Stimulated activated naive CD8-positive, alpha-beta T cell treated with anti-CD3 and anti-CD28 coated beads, Interleukin-15, Interleukin-2, amounts not matched to agents 100 U/mL and 50 U/mL, for 24 hours (primary cell): Measurements from ENCODE around the gene TSHZ2.
A peak's percentile ranks its signal among the peaks of the same experiment; 100 is the strongest.
"Not testable (repeated sequence)": the region's sequence is repeated elsewhere in the genome, so short reads cannot be mapped to it uniquely, and the experiment has no call there.

Experiments used
- ATAC-seq: fragments of 150-1000 bp; cut with Tn5 transposase; one replicate; pipeline ENCODE4 v1.10.0; 2021
- DNase-seq: peaks from one replicate; pipeline ENCODE4 v3.0.0; 2021

TSHZ2 gene

DNA sequence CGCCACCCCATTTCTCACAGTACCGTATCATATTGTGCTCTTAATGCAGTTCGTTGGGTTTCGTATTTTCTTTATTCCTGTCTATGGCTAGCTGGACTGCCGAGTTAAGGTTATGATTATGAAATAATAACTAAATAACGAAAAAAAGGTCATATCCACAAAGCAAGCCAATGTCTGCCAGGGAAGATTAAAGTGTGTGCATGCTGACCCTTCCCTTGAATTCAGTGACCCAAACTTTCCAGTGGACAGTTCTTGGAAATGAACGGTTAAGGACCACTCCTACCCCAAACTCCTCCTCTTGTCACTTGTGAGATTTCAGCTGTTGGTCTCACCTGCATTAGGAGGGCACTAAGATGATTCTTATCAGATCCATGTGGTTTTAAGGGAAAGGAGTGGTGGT lies 449.9 kb downstream of the TSHZ2 start:
- DNase-seq (no peak), ATAC-seq (no peak)

DNA sequence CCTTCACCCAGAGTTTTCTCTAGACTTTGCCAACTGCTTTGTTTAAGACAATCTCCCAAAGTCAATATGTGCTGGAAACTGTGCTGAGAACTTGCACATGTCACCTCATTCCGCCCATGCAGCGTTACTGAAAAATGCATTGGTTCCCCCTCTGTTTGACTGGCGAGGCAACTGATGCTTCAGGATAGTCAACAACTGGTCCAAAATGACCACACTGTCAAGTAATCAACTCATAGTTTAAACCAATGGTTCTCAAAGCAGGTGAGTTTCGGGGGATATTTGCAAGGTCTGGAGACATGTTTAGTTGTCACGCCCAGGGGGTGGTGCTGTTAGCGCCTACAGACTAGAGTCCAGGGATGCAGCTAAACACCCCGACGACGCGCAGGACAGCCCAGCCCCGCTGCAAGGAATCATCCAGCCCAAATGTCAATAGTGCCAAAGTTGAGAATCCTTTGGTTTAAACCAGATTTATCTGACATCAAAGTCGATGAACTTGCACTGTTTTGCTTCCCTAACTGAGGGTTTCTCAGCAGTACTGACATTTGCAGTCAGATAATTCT lies 451.5 kb downstream of the TSHZ2 start:
- no peak for DNase-seq
- no peak for ATAC-seq

DNA sequence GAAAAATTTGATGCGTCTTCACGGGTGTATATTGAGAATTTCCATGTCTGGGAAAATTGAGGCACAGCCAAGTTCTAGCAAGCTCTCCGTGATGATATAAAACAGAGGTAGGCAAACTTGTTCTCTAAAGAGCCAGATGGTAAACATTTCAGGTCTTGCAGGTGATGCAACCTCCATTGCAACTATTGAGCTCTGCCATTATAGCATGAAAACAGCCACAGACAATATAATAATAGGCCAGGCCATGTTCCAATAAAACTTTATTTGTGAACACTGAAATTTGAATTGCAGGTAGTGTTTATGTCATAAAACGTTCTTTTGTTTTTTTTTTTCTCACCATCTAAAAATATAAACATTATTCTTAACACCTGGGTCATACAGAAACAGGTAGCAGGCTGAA lies 453.3 kb downstream of the TSHZ2 start:
- no peak for ATAC-seq

DNA sequence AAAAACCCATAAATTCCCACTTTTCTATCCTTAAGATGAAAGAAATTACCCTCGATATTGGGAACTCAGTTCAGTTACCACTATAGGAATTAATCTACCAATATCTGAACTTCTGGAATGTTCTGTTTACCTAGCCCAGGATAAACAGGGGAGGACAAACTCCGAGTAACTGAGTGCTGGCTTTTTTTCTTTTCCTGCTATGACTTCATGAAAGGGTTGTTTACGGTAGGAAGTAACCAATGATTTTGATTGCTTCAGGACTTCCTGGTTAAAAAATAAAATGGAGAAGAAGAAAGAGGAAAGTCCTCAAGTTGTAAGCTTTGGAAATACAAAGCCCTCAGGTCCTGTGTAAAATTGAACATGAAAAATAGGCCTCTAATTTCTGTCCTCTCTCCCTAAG lies 453.8 kb downstream of the TSHZ2 start:
- DNase-seq (no peak), ATAC-seq (no peak)

More for the DNA sequence above, 453.3 kb downstream of the TSHZ2 start:
- no peak for DNase-seq

DNA sequence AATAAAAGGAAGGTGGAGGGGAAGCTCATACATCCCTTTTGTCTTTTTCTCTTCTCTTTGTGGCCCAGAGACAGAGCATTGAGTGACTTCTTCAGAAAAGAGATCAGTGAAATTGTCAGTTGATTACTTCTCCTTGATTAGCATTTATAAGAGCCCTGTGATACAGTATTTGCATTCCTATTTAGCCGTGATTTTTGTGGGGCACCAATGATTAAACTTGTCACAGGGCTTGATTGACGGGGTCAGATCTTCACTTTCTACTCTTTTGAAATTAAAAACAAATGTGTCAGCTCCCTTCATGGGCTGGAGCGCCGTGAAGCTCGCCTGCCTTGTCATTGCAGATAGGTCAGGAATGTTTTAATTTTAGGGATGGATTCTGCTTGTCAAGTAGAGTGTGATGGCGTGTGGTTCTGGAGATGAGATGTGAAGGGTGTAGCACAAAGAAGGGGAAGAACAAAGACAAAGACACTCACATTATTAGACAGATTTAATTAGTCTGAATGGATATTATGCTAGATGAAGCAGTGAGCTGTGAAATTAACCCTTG lies 454.7 kb downstream of the TSHZ2 start:
- ATAC-seq (no peak), DNase-seq (no peak)

DNA sequence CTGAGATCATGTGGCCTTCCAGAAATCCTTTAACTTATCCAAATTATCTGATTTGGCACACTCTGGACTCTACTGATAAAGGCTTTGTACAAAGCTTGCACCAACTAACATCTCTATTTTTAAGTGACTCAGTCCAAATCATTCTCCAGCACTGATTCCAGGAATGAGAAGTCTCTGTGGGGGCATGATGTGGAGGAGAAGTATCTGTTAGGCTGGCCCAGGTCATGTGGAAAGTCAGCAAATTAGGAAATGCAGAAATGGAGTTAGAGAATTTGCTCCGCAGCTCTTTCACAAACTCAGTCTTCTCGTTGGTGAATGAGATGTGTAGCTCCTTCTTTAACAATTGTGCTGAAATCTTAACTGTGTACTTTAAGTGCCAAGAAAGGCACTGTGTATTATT lies 455.8 kb downstream of the TSHZ2 start:
- DNase-seq (no peak), ATAC-seq (no peak)

DNA sequence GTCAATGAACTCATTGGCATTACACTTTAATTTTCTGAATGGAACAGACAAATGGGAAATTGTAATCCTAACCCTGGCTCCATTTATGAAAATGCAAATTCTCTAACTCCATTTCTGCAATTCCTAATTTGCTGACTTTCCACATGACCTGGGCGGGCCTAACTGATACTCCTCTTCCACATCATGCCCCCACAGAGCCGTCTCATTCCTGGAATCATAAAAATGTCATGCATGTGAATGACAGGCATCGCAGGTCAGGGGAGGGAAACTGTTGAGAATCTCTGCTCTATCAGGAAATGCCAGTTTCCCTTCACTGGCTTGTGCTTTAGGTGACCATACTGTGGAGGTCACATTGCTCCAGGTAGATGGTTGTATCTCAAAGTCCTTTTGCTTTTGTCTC lies 456.4 kb downstream of the TSHZ2 start:
- ATAC-seq = no peak

DNA sequence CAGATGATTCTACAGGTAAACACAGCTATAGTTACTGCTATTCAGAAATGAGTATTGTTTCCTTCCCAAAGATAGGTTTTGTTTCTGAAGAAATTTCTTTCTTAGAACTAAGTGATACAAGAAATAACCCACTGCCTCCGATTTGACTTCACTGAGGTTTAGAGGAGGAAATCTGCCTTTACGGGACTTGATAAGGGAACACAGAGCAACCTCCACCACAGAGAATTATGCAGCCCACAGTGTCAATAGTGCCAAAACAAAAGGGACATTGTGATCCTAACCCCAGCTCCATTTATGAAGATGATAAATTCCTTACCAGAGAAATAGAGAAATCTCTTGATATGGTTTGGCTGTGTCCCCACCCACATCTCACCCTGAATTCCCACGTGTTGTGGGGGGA lies 456.8 kb downstream of the TSHZ2 start:
- ATAC-seq (no peak), DNase-seq (no peak)

More for the DNA sequence above, 456.4 kb downstream of the TSHZ2 start:
- no peak for DNase-seq

DNA sequence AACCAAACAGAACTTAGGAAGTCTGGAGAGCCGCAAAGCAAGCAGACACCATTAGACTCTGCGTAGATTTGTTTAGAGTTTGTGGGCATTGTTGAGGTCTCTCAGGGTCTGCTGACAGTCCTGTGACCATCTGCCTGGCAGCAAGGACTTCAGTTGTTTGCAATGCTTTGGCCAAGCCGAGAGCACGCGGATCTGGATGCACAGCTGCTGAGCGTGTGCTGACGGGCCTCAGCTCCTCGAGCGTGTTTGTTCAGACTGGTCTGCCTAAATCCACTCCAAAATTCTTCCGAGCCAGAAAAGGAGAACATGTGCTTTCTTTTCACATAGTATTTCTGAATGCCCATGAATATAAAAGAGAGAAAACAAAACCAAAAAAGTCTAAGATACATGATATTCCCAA lies 462.5 kb downstream of the TSHZ2 start:
- DNase-seq = no peak
- ATAC-seq = no peak

DNA sequence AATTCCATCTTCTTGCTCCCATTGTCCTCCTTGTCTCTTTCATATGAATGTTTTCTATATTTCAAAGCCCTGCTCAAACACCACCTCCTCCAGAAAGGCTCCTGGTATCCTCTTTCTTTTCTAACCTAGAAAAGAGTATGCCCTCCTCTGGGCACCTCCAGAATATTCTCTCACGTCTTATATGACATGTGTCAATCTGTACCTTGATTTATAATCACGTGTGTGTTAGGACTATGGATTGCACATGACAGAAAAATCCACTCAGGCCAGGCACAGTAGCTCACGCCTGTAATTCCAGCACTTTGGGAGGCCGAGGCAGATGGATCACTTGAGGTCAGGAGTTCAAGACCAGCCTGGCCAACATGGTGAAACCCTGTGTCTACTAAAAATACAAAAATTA lies 464.8 kb downstream of the TSHZ2 start:
- DNase-seq = not testable (repeated sequence)

DNA sequence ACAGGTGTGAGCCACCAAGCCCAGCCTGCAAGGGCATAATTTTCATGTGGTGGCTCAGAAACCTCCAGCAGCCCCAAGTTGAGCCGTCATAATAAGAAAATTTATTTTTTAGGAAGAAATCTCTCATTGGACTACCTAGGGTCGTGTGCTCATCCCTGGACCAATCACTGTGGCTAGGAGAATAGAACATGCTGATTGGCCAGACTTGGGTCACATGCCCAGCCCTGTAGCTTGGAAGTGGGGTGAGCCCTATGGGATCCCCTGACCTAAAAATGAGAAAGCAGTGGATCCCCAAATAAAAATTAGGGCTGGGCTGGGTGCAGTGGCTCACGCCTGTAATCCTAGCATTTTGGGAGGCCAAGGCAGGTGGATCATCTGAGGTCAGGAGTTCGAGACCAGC lies 466.2 kb downstream of the TSHZ2 start:
- DNase-seq (no peak), ATAC-seq (no peak)

More for the DNA sequence above, 464.8 kb downstream of the TSHZ2 start:
- ATAC-seq = not testable (repeated sequence)

DNA sequence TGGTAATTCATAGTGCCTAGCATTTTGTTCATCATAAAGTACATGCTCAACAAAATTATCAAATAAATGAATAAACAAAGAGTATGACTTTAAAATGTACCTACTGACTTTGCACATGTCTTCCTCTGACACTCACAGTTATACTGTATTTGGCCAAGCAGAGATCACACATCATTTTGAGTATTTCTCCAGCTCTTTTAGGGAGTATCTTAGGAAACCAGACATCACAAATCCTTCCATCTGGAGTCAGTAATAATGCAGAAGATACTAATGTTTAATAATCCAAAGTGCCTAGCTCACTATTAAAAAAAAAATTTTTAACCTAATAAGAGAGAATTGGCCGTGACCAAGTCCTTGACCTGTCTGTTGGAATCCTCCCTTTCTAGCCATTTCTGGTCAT lies 466.9 kb downstream of the TSHZ2 start:
- ATAC-seq (no peak), DNase-seq (no peak)

DNA sequence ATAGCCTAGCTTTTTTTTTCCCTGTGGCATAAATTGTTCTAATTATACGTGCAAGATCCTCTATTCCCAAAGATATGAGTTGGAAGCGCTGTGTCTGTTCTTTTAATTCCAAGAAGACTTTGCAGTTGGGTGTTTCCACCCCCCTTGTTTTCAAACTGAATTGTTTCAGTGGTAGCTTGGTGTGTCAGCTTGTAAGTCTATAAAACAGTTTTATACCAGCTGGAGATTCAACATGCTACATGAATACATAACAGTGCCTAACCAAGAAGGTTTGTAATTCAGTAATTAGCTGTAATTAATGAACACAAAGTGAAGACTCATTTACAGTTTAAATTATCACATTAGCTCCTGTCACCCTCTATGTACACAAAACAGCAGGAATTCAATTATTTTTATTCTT lies 467.5 kb downstream of the TSHZ2 start:
- ATAC-seq (no peak), DNase-seq (no peak)

DNA sequence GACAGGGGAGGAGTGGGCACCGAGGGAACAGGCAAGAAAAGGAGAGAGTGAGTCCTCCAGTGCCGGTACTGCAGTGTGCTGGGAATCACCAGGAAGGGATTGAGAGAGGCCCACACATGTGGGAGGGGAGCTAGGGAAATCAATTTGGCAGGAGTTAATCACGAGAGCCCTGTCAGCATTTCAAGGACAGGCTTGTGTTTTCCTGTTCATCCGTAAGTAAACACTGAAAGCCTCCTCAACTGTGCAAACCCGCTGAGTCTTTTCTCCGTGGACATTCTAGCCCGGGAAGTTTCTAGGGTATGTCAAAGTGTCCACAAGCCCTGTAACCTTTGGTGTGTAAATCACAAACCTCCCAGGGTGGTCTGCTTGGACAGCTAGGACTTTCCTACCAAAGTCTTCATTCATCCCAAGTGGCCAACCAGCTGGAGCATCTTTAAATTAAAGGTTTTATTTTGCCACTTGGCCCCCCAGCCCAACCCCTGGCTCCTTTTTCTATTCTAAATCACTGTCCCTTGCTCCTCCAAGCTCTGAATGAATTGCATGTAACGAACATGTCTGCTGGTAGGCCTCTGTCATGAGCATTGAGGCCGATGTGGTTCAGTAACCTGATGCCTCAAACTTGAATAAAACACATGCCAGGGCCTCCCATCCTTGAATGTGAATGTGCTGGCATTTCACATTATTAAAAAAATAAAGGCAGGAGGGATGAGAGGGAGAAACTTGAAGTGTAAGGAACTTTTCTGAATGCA lies 472.4 kb downstream of the TSHZ2 start:
- DNase-seq (no peak), ATAC-seq (no peak)

DNA sequence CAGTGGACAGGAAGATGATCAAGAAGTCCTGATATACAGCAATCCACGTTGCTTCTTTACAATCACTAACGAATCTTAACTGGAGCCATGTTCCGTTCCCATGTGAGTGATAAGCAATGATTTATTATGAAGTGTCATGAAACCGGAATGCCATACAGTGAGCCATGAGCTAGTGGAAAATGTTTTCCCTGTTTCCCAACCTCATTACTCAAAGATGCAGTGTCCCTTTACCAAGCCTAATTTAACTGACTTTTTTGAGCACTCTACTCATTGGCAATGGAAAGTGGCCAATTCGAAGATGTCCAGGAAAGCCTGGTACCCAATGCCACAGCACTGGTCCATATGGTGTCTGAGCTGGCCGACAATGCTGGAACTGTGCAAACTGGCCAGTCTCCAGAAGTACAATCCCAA lies 473.2 kb downstream of the TSHZ2 start:
- ATAC-seq = no peak
- DNase-seq = no peak

DNA sequence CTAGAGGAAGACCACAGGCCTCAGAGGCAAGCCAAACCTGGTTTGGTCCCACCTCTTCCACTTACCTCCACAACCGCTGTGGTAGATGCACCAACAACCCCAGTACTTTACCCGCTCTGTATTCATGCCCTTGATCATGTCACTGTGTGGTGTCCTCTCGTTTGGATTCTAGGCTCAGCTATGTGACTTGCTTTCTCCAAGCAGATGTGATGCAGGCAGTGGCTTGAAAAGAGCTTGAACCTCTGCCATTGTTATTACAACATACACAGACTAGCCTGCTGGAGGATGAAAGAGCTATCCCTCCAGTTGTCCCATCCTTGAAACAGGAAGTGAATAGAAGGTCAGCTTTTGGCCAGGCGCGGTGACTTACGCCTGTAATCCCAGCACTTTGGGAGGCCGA lies 473.8 kb downstream of the TSHZ2 start:
- ATAC-seq (no peak), DNase-seq (no peak)

DNA sequence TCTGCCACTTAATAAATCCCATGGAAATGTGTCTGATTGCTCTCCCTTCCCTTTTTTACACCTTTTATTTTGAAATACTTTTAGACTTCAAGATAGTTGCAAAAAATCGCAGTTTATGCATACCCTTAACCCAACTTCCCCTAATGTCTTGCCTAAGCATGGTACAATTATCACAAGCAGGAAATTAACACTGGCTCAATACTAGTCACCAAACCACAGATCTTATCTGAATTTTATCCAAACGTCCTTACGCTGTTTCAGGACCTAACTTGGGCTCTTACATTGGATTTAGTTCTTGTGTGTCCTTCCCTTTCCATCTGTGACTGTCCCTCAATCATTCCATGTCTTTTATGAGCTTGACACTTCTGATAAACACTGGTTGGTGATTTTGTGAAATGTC lies 475.2 kb downstream of the TSHZ2 start:
- DNase-seq = no peak
- no peak for ATAC-seq

DNA sequence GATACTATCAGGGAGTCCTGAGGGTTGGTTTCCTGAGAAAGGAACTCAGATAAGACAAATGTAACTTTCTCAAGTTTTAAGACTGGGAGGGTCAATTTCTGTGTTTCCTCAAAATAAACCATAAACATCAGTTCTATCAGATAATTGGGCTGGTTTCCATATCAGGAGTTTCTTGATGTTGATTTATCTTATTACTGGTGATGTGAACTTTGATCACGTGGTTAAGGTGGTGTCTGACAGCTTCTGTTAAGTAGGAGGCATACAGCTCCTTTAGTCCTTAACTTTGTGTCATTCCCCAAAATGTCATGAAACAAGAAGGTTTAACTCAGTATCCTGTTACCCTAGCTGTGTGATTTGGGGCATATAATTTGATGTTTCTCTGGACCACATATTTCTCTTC lies 476.3 kb downstream of the TSHZ2 start:
- ATAC-seq (no peak), DNase-seq (no peak)

DNA sequence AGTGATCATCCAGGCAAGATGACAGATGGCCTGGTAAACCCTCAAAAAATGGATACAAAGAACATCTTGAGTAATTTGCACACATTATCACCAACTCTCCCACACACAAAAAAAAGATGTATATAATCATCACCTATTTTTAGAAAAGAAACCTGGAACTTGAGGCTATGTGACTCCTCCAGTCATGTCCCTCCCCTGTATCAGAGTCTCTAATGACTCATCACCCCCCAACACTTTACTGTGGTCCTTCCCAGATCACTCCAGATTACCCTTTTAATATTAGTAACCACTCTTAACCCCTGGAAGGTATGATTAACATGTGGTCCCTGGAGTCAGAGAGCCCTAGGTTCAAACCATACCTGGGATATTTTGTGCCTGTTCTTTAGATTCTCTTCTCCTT lies 476.7 kb downstream of the TSHZ2 start:
- peak; percentile 63 for ATAC-seq
- no peak for DNase-seq

DNA sequence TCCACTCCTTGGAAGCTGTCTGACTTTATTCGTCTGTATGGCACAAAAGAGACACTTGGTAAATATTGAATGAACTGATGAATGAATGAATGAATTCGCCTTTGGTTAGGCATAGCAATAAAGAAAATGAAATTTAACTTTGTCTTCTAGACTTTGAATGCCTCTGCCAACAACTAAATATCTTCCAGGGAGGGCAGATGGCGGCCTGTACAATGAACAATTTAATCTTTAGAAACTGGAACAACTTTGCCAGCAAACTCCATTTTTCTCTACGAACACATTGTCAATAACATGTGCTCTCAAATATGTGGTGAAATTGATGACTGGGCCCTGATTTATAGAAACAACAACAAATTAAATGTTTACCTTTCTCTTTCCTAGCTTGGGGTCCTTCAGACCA lies 480.9 kb downstream of the TSHZ2 start:
- DNase-seq = no peak

DNA sequence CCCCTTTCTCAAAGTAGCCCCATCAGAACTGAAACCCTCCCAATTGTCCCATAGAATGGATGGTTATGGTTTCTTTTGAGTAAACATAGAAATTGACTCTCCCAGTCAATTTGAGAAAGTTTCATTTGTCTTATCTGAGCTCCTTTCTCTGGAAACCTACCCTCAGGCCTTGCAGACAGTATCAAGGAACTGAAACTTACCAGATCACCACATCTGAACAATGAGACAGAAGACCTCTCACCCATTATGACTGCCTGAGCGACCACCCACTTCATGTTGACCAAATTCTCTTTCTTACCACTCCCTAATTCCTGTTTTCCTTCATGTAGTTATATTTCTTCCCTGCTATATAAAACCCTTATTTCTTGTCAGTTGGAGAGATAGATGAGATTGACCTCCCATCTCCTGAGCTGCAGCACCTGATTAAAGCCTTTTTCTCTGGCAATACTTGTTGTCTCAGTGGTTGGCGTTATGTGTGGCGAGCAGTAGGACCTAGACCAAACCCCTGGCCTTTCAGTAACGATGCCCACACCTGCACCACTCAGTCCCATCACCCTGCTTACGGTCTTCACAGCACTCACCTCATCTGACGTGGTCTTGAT lies 482.6 kb downstream of the TSHZ2 start:
- ATAC-seq = no peak

More for the DNA sequence above, 480.9 kb downstream of the TSHZ2 start:
- ATAC-seq = no peak

DNA sequence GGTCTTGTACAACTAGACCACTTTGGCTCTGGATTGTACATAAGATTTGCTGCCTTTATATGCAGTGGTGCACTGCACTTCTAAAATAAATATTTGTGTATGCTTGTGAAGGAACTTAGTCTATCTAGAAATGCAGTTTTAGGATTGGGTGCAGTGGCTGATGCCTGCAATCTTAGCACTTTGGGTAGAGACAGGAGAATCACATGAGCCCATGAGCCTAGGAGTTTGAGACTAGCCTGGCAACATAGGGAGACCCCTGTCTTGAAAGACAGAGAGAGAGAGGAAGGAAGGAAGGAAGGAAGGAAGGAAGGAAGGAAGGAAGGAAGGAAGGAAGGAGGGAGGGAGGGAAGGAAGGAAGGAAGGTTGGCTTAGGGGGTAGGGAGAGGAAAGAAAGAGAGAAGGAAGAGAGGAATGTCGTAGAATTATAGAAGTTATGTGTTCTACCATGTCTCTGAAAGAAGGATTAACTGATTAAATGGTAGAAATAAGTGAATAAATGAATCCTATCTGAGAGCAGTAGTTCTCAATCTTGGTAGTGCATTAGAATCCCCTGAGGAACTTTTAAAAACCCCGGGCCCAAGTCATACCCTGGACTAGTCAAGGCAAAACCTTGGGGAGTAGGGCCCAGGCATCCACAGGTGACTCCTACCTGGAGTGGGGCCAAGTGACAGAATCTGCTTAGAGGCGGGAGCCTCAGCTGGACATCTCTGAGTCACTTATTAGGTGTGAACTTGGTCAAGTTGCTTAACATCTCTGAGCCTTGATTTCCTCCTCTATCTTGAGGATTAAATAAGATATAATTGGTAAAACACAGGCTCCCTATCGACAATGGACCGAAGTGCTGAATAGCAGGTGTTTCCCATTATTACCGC lies 491.2 kb downstream of the TSHZ2 start:
- ATAC-seq (no peak), DNase-seq (no peak)

More for the DNA sequence above, 482.6 kb downstream of the TSHZ2 start:
- DNase-seq = no peak
